CD4-positive, alpha-beta T cell (primary cell): ENCODE data around the gene CADM4. TPM values are rescaled to one million over a fixed set of nuclear protein-coding genes. Genes with fewer than 3 reads are reported as not detected.
"Not testable (repeated sequence)": the region's sequence is repeated elsewhere in the genome, so short reads cannot be mapped to it uniquely, and the experiment has no call there.

Source experiments
- ATAC-seq: fragments of 200-7000 bp; cut with Tn5 transposase; one replicate; pipeline ENCODE4 v1.10.0; 2022; ENCODE audit warnings: mild to moderate bottlenecking; ENCODE audit not compliant: poor library complexity
- CTCF ChIA-PET: fragments of 350-600 bp; sonication (Branson Sonifier 250); formaldehyde crosslinking; loops from one replicate; lab custom pipeline; 2021; ENCODE audit warnings: antibody characterized with exemption, inconsistent platforms; lab: Charles Lee
- POLR2A ChIA-PET: fragments of 350-600 bp; sonication (Branson Sonifier 250); formaldehyde crosslinking; loops from one replicate; lab custom pipeline; 2021; ENCODE audit warnings: antibody characterized with exemption, inconsistent platforms; lab: Charles Lee
- DNase-seq, 14 experiments: peaks; one replicate each; pipeline ENCODE4 v3.0.0-alpha.2; 2013 to 2020; ENCODE audit warnings: mixed read lengths in 2 of 14
- H3K27ac ChIP-seq, 2 donors: one replicate each; pipeline versions ENCODE4 v1.5.1 to v1.7.0; 2013; ENCODE audit warnings: low read length in 2 of 2, low read depth in 1 of 2, mild to moderate bottlenecking in 1 of 2
- H3K27me3 ChIP-seq, 2 experiments: 1 replicate in 1 of 2; 2 replicates in 1 of 2; pipeline versions ENCODE4 v1.6.1 to v1.7.0; 2013; ENCODE audit warnings: low read length in 2 of 2, control low read depth in 1 of 2, mild to moderate bottlenecking in 1 of 2, moderate library complexity in 1 of 2; ENCODE audit not compliant: insufficient read depth in 2 of 2, control insufficient read depth in 1 of 2
- H3K36me3 ChIP-seq: one replicate; pipeline ENCODE4 v1.6.1; 2013; ENCODE audit warnings: low read length, control low read depth; ENCODE audit not compliant: insufficient read depth
- H3K4me1 ChIP-seq: one replicate; pipeline ENCODE4 v1.6.1; 2013; ENCODE audit warnings: low read length, control low read depth; ENCODE audit not compliant: insufficient read depth
- H3K4me3 ChIP-seq: one replicate; pipeline ENCODE4 v1.5.1; 2013; ENCODE audit warnings: mild to moderate bottlenecking, low read length, moderate library complexity
- H3K9me3 ChIP-seq, 2 experiments: 1 replicate in 1 of 2; 2 replicates in 1 of 2; pipeline versions ENCODE4 v1.6.1 to v1.7.0; 2013; ENCODE audit warnings: low read length in 2 of 2, mild to moderate bottlenecking in 2 of 2, control low read depth in 1 of 2, moderate library complexity in 1 of 2; ENCODE audit not compliant: control insufficient read depth in 1 of 2, insufficient read depth in 1 of 2
- H3K27ac Mint-ChIP-seq: one replicate; pipeline ENCODE4 v1.8.0; 2020; ENCODE audit warnings: mixed read lengths
- H3K27me3 Mint-ChIP-seq: one replicate; pipeline ENCODE4 v1.8.0; 2021; ENCODE audit warnings: mixed read lengths
- H3K36me3 Mint-ChIP-seq: one replicate; pipeline ENCODE4 v1.8.0; 2021; ENCODE audit warnings: low read depth, mixed read lengths
- H3K4me1 Mint-ChIP-seq: one replicate; pipeline ENCODE4 v1.8.0; 2021; ENCODE audit warnings: low read depth, mixed read lengths
- H3K4me3 Mint-ChIP-seq: one replicate; pipeline ENCODE4 v1.8.0; 2020; ENCODE audit warnings: mild to moderate bottlenecking, mixed read lengths
- H3K9me3 Mint-ChIP-seq: one replicate; pipeline ENCODE4 v1.8.0; 2020; ENCODE audit warnings: mixed read lengths
- intact Hi-C, 2 experiments: fragments of 100-400 bp; cut with DNase I in 1 of 2; cut with micrococcal nuclease in 1 of 2; formaldehyde crosslinking; loops; one replicate each; pipeline versions ENCODE4 v1.15.1 to v1.9.0; 2023 to 2025; cut with DNase I, micrococcal nuclease
- total RNA-seq, 174 experiments: library from RNA in 2 of 174; stranded (reverse) in 2 of 174; gene quantifications; one replicate each; pipeline ENCODE4 v1.2.3 and lab custom pipeline; 2021 to 2026
- TF ChIP-seq, protein P1 (sequence below): fragments of 200-600 bp; IDR thresholded peaks from one replicate; pipeline ENCODE4 v1.8.0; 2022; ENCODE audit warnings: antibody characterized with exemption, mild to moderate bottlenecking

Gene CADM4
- total RNA-seq, 2 experiments from 2014 or later = 0.28 to 0.36 TPM

- TF ChIP-seq, protein P1, sequence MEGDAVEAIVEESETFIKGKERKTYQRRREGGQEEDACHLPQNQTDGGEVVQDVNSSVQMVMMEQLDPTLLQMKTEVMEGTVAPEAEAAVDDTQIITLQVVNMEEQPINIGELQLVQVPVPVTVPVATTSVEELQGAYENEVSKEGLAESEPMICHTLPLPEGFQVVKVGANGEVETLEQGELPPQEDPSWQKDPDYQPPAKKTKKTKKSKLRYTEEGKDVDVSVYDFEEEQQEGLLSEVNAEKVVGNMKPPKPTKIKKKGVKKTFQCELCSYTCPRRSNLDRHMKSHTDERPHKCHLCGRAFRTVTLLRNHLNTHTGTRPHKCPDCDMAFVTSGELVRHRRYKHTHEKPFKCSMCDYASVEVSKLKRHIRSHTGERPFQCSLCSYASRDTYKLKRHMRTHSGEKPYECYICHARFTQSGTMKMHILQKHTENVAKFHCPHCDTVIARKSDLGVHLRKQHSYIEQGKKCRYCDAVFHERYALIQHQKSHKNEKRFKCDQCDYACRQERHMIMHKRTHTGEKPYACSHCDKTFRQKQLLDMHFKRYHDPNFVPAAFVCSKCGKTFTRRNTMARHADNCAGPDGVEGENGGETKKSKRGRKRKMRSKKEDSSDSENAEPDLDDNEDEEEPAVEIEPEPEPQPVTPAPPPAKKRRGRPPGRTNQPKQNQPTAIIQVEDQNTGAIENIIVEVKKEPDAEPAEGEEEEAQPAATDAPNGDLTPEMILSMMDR = no peak
- no peak for DNase-seq
- intact Hi-C loops = no loop called here
- Histone ChIP-seq H3K4me3 (no peak overlapping the region), H3K27ac (no peak overlapping the region), H3K9me3 (no peaks in the 10 kb centered on the region), H3K27me3 (no peaks in the 10 kb centered on the region), H3K36me3 (peaks cover 23% of the 10 kb centered on the region), H3K4me1 (no peaks in the 10 kb centered on the region)
- no peaks in the 10 kb centered on the region for H3K27me3 Mint-ChIP-seq
- peaks cover 25% of the 10 kb centered on the region for H3K36me3 Mint-ChIP-seq
- ChIA-PET POLR2A (interaction anchor here (1.1 kb wide), 1 partner anchor 11 kb away, joined by 4 read pairs; the partner anchor contains the start of gene IRGQ), CTCF (interaction anchor here (1.9 kb wide), 1 partner anchor 12 kb away, joined by 4 read pairs; no protein-coding TSS in a partner anchor)
- no peak overlapping the region for H3K4me3 Mint-ChIP-seq
- peaks cover 6% of the 10 kb centered on the region for H3K4me1 Mint-ChIP-seq
- H3K9me3 Mint-ChIP-seq = no peaks in the 10 kb centered on the region
- H3K27ac Mint-ChIP-seq = peak overlapping the region; percentile 47
- no peak for ATAC-seq
These were observed 33.0 kb downstream of the CADM4 start for GRCh38 chr19:43606569-43607229.

GRCh38 chr19:43605875-43606568 lies 33.6 kb downstream of the CADM4 start:
- peaks cover 21% of the 10 kb centered on the region for H3K36me3 ChIP-seq
- H3K36me3 Mint-ChIP-seq = peaks cover 30% of the 10 kb centered on the region
- no peaks in the 10 kb centered on the region for H3K27me3 ChIP-seq
- no peak for ATAC-seq
- H3K27me3 Mint-ChIP-seq = no peaks in the 10 kb centered on the region
- H3K4me1 Mint-ChIP-seq = peaks cover 5% of the 10 kb centered on the region
- CTCF ChIA-PET = interaction anchor here (1.9 kb wide), 1 partner anchor 11 kb away, joined by 4 read pairs; no protein-coding TSS in a partner anchor
- peak overlapping the region; percentile 66 for H3K27ac Mint-ChIP-seq
- TF ChIP-seq, protein P1 = no peak
- H3K4me3 ChIP-seq = no peak overlapping the region
- POLR2A ChIA-PET = no interaction called here
- no peak for DNase-seq
- no peaks in the 10 kb centered on the region for H3K9me3 ChIP-seq
- H3K4me1 ChIP-seq = no peaks in the 10 kb centered on the region
- no peak overlapping the region for H3K27ac ChIP-seq
- intact Hi-C loops = no loop called here
- H3K4me3 Mint-ChIP-seq = no peak overlapping the region
- H3K9me3 Mint-ChIP-seq = no peaks in the 10 kb centered on the region

DNA sequence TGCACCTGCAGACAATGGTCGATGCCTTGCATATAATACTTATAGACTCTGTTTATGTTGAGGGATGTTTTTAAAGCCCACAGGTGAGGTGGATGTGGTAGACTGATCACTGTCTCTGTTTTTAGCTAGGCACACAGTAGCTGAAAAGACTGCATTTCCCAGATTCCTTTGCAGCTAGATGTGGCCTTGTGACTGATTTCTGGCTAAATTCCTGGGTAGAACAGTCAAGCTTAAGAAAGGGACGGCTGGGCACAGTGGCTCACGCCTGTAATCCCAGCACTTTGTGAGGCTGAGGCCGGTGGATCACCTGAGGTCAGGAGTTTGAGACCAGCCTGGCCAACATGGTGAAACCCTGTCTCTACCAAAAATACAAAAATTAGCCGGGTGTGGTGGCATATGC lies 39.3 kb downstream of the CADM4 start:
- H3K9me3 Mint-ChIP-seq, H3K27me3 ChIP-seq, H3K27ac ChIP-seq, intact Hi-C loops, DNase-seq, ATAC-seq, POLR2A ChIA-PET, H3K4me3 ChIP-seq, H3K9me3 ChIP-seq, H3K27me3 Mint-ChIP-seq, H3K4me3 Mint-ChIP-seq: not testable (repeated sequence)
- CTCF ChIA-PET = interaction anchor here (1.1 kb wide), 1 partner anchor 26 kb away, joined by 4 read pairs; no protein-coding TSS in a partner anchor
- peaks cover 32% of the 10 kb centered on the region for H3K4me1 Mint-ChIP-seq
- H3K27ac Mint-ChIP-seq = peak overlapping the region; percentile 30
- Histone ChIP-seq H3K4me1 (peaks cover 24% of the 10 kb centered on the region), H3K36me3 (peaks cover 31% of the 10 kb centered on the region)
- peaks cover 58% of the 10 kb centered on the region for H3K36me3 Mint-ChIP-seq
